GM12878 (cell line): ENCODE results near the gene ZBTB18. TPM values are rescaled to one million over a fixed set of nuclear protein-coding genes. Genes with fewer than 3 reads are reported as not detected.

Source experiments
- ATAC-seq: fragments of 200-7000 bp; cut with Tn5 transposase; 3 replicates; pipeline ENCODE4 v1.9.1; 2020; ENCODE audit warnings: mild to moderate bottlenecking, moderate library complexity
- BruUV-seq: library from RNA; stranded (reverse); fragments of 400-500 nt; replicated peaks from 2 replicates; lab custom pipeline; 2021; lab: Mats Ljungman, UMichigan
- CTCF ChIA-PET: fragments of 300-600 bp; sonication (Branson Sonifier 250); formaldehyde crosslinking; extraction: SDS; loops from one replicate; lab custom pipeline; 2021; ENCODE audit warnings: inconsistent platforms; lab: Yijun Ruan, JAX
- POLR2A ChIA-PET: fragments of 350-600 bp; formaldehyde crosslinking; extraction: SDS; loops from one replicate; lab custom pipeline; 2021; ENCODE audit warnings: inconsistent platforms; lab: Charles Lee
- RAD21 ChIA-PET: fragments of 300-600 bp; sonication (Branson Sonifier 250); formaldehyde crosslinking; loops from one replicate; lab custom pipeline; 2023; ENCODE audit warnings: antibody characterized with exemption; ENCODE audit not compliant: unreplicated experiment; lab: Charles Lee
- SMC1A ChIA-PET: fragments of 300-600 bp; sonication (Branson Sonifier 250); formaldehyde crosslinking; loops from one replicate; lab custom pipeline; 2023; ENCODE audit not compliant: unreplicated experiment, uncharacterized antibody; lab: Charles Lee
- DNase-seq: peaks from one replicate; pipeline ENCODE4 v3.0.0-alpha.2; 2011; ENCODE audit warnings: low read depth, low spot score
- FAIRE-seq: peaks from 3 replicates; lab custom pipeline; 2011; peaks lifted over from hg19 to GRCh38; lab: Jason Lieb, UNC
- H2AFZ ChIP-seq: 2 replicates; pipeline ENCODE4 v1.6.0; 2011; ENCODE audit warnings: low read depth, low read length, control low read depth; ENCODE audit not compliant: control insufficient read depth
- H3K27ac ChIP-seq: 2 replicates; pipeline ENCODE4 v1.5.1; 2011; ENCODE audit warnings: control low read depth; ENCODE audit not compliant: control insufficient read depth, insufficient read depth
- H3K27me3 ChIP-seq, 2 experiments: replicated peaks in 1 of 2; 2 replicates each; pipeline versions ENCODE4 v1.6.0 to v1.6.1; 2011; ENCODE audit warnings: low read length in 1 of 2; ENCODE audit not compliant: control insufficient read depth in 2 of 2, insufficient read depth in 2 of 2
- H3K36me3 ChIP-seq, 2 experiments: 2 replicates each; pipeline ENCODE4 v1.5.1; 2011; ENCODE audit warnings: low read length in 1 of 2; ENCODE audit not compliant: control insufficient read depth in 2 of 2, insufficient read depth in 2 of 2
- H3K4me1 ChIP-seq: 2 replicates; pipeline ENCODE4 v1.6.1; 2011; ENCODE audit warnings: mild to moderate bottlenecking, low read length, moderate library complexity, mixed read lengths; ENCODE audit not compliant: control insufficient read depth, insufficient read depth
- H3K4me2 ChIP-seq: 2 replicates; pipeline ENCODE4 v1.6.0; 2011; ENCODE audit warnings: control low read depth; ENCODE audit not compliant: control insufficient read depth, insufficient read depth
- H3K4me3 ChIP-seq: fragments of 200-600 bp; sonication (generic); 2 replicates; pipeline ENCODE4 v1.5.1; 2016
- H3K79me2 ChIP-seq: 2 replicates; pipeline ENCODE4 v1.6.0; 2011; ENCODE audit warnings: low read length; ENCODE audit not compliant: control insufficient read depth, insufficient read depth
- H3K9ac ChIP-seq: 2 replicates; pipeline ENCODE4 v1.8.0; 2011; ENCODE audit warnings: low read length, control low read depth, mixed read lengths; ENCODE audit not compliant: control insufficient read depth, insufficient read depth
- H3K9me3 ChIP-seq: replicated peaks from 3 replicates; pipeline ENCODE4 v1.5.1; 2011; ENCODE audit warnings: mild to moderate bottlenecking, low read length; ENCODE audit not compliant: control insufficient read depth, insufficient read depth
- H4K20me1 ChIP-seq: 2 replicates; pipeline ENCODE4 v1.6.0; 2011; ENCODE audit not compliant: control insufficient read depth, insufficient read depth
- ATF3 ChIP-seq: IDR thresholded peaks from 2 replicates; pipeline ENCODE4 v1.6.1; 2011; ENCODE audit warnings: low read depth, mild to moderate bottlenecking, low read length, moderate library complexity, borderline replicate concordance; ENCODE audit errors: extremely low read depth
- ATF7 ChIP-seq: fragments of 450-650 bp; IDR thresholded peaks from 2 replicates; pipeline ENCODE4 v1.6.1; 2016; ENCODE audit warnings: low read depth, mild to moderate bottlenecking
- CBX3 ChIP-seq: fragments of 200-600 bp; sonication (generic); IDR thresholded peaks from 2 replicates; pipeline ENCODE4 v1.6.1; 2016; ENCODE audit warnings: low read depth, borderline replicate concordance
- DPF2 ChIP-seq: fragments of 450-650 bp; IDR thresholded peaks from 2 replicates; pipeline ENCODE4 v1.6.1; 2017; ENCODE audit warnings: mild to moderate bottlenecking
- EED ChIP-seq: sonication (generic); IDR thresholded peaks from 2 replicates; pipeline ENCODE4 v1.6.1; 2016; ENCODE audit warnings: antibody characterized with exemption, low read depth
- EZH2 ChIP-seq: IDR thresholded peaks from 2 replicates; pipeline ENCODE4 v1.6.1; 2012; ENCODE audit warnings: low read depth, mild to moderate bottlenecking, control low read depth, inconsistent platforms, low read length, borderline replicate concordance; ENCODE audit not compliant: control insufficient read depth
- HSF1 ChIP-seq: fragments of 150-350 bp; IDR thresholded peaks from 2 replicates; pipeline ENCODE4 v1.6.1; 2014; ENCODE audit warnings: mild to moderate bottlenecking, low read depth, low read length
- MEF2A ChIP-seq: IDR thresholded peaks from 2 replicates; pipeline ENCODE4 v1.6.1; 2011; ENCODE audit warnings: low read depth, mild to moderate bottlenecking, low read length, moderate library complexity; ENCODE audit not compliant: insufficient read depth
- NR2F1 ChIP-seq: fragments of 450-650 bp; conservative IDR thresholded peaks from 2 replicates; pipeline ENCODE4 v1.6.1; 2017; ENCODE audit warnings: mild to moderate bottlenecking
- TAF1 ChIP-seq: IDR thresholded peaks from 2 replicates; pipeline ENCODE4 v1.6.1; 2011; ENCODE audit warnings: mild to moderate bottlenecking, low read depth, low read length, borderline replicate concordance
- WGBS: methylation state at CpG from one replicate; pipeline ENCODE4 v1.1.6; 2016; ENCODE audit warnings: low lambda C conversion rate; ENCODE audit not compliant: insufficient replicate concordance, insufficient coverage; ENCODE audit errors: missing lambda C conversion rate; 5-methylcytosine and 5-hydroxymethylcytosine counted together
- in situ Hi-C: fragments of 300-500 bp; cut with MboI; formaldehyde crosslinking; loops from 9 replicates; pipeline ENCODE4 v1.14.3; 2018; ENCODE audit warnings: mixed read lengths
- intact Hi-C: fragments of 100-400 bp; cut with micrococcal nuclease; formaldehyde crosslinking; loops from one replicate; pipeline ENCODE4 v1.14.2; 2022; ENCODE audit not compliant: unreplicated experiment
- polyA plus RNA-seq, 11 experiments: library from polyadenylated mRNA; depleted of rRNA in 4 of 11; unstranded in 6 of 11; stranded (reverse) in 5 of 11; fragments of >200 nt; fragmentation: Nextera tagmentation in 4 of 11; fragmentation: Illumina TruSeq in 1 of 11; extraction: Ambion mirVana in 4 of 11; extraction: Trizol in 1 of 11; gene quantifications; 1 replicate in 1 of 11; 2 replicates in 10 of 11; pipeline versions ENCODE4 v1.2.1 to v1.2.3, GENCODE V29; 2011 to 2016; ENCODE audit warnings: inconsistent platforms in 2 of 11, missing spikeins in 2 of 11, low read depth in 1 of 11
- total RNA-seq, 4 experiments: library from RNA; depleted of rRNA in 3 of 4; stranded (reverse); fragments of >200 nt in 3 of 4; fragmentation: Illumina TruSeq in 1 of 4; extraction: Trizol in 1 of 4; gene quantifications; 2 replicates each; pipeline versions ENCODE4 v1.2.1 to v1.2.3, GENCODE V29; 2013 to 2021
- TF ChIP-seq, protein P1 (sequence below): IDR thresholded peaks from 2 replicates; pipeline ENCODE4 v1.6.1; 2012; ENCODE audit warnings: low read depth, low read length, improper control_type of control experiment

ZBTB18 gene
- total and polyA plus RNA-seq, 10 of the 15 experiments (the other 5 are each of a cell fraction or from before 2014, with no cell fraction given): 0.27 to 8.6 (median 6.1) TPM

DNA sequence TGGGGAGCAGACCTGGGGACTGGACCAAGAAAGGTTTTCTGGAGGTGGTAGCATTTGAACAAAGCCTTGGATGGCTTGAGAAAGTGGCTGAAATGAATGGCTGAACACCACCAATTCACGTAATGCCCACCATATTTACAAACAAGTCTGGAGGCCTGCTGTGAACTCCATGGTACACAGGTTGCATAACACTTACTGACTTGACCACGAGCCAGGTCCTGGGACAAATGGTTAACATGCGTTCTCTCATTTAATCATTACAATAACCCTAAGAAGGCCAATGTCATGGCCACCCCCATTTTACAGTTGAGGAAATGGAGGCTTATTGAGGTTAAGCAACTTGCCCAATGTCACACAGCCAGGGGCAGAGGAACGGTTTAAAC is 44.4 kb downstream of the ZBTB18 start:
- intact Hi-C loops (no loop called here), in situ Hi-C loops (no loop called here)
- no peak for FAIRE-seq

More for the DNA sequence above, 44.4 kb downstream of the ZBTB18 start:
- Histone ChIP-seq H3K27ac (no peak overlapping the region), H3K9ac (no peak overlapping the region), H3K9me3 (no peaks in the 10 kb centered on the region), H3K4me3 (no peak overlapping the region), H2AFZ (no peak overlapping the region), H3K79me2 (no peaks in the 10 kb centered on the region), H3K4me1 (no peaks in the 10 kb centered on the region), H4K20me1 (no peaks in the 10 kb centered on the region), H3K36me3 (no peaks in the 10 kb centered on the region), H3K27me3 (peaks cover 0 to 4% of the 10 kb centered on the region in 2 experiments; a peak in 1 of 4 replicates), H3K4me2 (no peak overlapping the region)
- ChIA-PET CTCF (no interaction called here), SMC1A (no interaction called here), RAD21 (no interaction called here), POLR2A (no interaction called here)
- no peak for DNase-seq
- BruUV-seq: no TSS peak
- TF ChIP-seq, protein P1, sequence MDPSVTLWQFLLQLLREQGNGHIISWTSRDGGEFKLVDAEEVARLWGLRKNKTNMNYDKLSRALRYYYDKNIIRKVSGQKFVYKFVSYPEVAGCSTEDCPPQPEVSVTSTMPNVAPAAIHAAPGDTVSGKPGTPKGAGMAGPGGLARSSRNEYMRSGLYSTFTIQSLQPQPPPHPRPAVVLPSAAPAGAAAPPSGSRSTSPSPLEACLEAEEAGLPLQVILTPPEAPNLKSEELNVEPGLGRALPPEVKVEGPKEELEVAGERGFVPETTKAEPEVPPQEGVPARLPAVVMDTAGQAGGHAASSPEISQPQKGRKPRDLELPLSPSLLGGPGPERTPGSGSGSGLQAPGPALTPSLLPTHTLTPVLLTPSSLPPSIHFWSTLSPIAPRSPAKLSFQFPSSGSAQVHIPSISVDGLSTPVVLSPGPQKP: no peak
- TF ChIP-seq ATF7: no peak
- TF ChIP-seq NR2F1: no peak
- no peak for TF ChIP-seq EZH2
- no peak for TF ChIP-seq EED
- TF ChIP-seq CBX3: no peak
- no peak for TF ChIP-seq HSF1
- no peak for TF ChIP-seq MEF2A
- TF ChIP-seq ATF3: no peak
- TF ChIP-seq DPF2: no peak
- TF ChIP-seq TAF1: no peak
- no peak for ATAC-seq
- WGBS: 26% methylated on average over 4 of the region's 4 CpGs
